SH-SY5Y (cell line): Measurements from ENCODE around the gene AKAP4.

Source experiments
- GATA2 ChIP-seq: IDR thresholded peaks from 2 replicates; pipeline ENCODE4 v1.6.1; 2011; ENCODE audit warnings: mild to moderate bottlenecking, low read depth, low read length
- GATA3 ChIP-seq: IDR thresholded peaks from 2 replicates; pipeline ENCODE4 v1.6.1; 2011; ENCODE audit warnings: low read depth, mild to moderate bottlenecking, low read length, moderate library complexity

AKAP4 gene, protein sequence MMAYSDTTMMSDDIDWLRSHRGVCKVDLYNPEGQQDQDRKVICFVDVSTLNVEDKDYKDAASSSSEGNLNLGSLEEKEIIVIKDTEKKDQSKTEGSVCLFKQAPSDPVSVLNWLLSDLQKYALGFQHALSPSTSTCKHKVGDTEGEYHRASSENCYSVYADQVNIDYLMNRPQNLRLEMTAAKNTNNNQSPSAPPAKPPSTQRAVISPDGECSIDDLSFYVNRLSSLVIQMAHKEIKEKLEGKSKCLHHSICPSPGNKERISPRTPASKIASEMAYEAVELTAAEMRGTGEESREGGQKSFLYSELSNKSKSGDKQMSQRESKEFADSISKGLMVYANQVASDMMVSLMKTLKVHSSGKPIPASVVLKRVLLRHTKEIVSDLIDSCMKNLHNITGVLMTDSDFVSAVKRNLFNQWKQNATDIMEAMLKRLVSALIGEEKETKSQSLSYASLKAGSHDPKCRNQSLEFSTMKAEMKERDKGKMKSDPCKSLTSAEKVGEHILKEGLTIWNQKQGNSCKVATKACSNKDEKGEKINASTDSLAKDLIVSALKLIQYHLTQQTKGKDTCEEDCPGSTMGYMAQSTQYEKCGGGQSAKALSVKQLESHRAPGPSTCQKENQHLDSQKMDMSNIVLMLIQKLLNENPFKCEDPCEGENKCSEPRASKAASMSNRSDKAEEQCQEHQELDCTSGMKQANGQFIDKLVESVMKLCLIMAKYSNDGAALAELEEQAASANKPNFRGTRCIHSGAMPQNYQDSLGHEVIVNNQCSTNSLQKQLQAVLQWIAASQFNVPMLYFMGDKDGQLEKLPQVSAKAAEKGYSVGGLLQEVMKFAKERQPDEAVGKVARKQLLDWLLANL

DNA sequence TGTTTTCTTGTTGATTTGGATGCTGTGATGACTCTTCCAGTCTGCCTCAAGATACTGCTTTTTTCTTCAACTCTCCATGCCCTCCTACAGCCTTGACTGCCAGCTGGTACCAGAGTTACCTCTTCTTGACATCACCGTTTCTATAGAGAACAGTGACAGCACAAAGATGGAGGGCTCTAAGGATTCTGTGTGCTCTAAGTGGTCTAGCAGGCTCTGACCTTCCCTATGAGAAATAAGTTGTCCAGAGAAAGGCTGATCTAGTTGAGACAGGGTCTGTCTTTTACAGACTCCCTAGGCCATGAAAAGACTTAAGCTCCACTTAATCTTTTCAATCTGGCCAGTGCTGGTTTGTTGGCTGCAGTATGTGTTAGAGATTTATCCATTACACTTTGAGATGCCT, at the start of gene AKAP4:
TSS of gene AKAP4 (minus strand) at position 101 of the 400 bp plus-strand sequence. CDS start 118 bp downstream, outside the sequence.
- TF ChIP-seq GATA3 (no peak), GATA2 (no peak)

DNA sequence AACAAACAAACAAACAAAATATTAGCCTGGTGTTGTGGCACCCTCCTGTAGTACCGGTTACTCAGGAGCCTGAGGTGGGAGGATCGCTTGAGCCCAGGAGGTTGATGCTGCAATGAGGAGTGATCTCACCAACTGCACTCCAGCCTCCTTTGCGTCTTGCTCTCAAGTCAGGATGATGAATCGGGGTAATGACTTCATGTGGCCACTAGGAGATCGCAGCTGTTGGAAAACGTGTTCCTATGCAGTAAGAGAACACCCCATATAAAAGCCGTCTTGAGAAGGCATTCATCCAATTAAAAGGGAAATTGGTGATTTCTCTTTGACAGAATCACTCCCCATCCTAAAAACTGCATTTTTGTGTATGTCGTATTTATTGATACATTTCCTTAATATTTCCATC, 10.7 kb upstream of the AKAP4 start:
- no peak for TF ChIP-seq GATA2
- TF ChIP-seq GATA3, result no peak

- no peak for TF ChIP-seq GATA3
- TF ChIP-seq GATA2, result no peak
Measured at GRCh38 chrX:50206753-50207152, 5.9 kb upstream of the AKAP4 start.

DNA sequence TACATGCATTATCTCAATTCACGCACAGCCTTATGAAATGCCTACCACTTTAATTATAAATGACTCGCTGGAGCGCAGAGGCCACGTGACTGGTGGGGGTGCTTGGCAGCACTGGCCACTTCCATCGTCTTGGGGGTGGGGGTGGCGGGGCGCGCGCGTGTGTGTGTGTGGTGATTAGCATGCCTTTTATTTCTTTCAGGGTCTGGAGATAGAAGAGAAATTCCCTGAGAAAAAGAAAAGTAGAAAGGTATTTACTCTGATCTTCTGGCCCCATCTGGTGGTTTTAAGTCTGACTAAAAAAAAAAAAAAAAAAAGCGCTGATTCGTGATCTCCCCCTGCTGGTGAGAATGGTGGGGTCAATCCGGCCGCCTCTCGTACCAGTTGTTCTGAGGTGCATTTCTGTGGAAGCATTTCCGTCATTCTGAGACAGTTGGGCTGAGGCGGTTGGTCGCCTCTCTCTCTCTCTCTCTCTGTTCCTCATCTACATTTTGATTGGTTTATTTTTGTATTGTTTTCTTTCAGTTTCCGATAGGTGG, 3.6 kb upstream of the AKAP4 start, which contains the start of gene CCNB3:
TSS of gene CCNB3 (plus strand) at position 402 of the 536 bp plus-strand sequence. CDS start 80,399 bp downstream, outside the sequence.
- TF ChIP-seq GATA3 (no peak), GATA2 (no peak)

- TF ChIP-seq GATA3, result no peak
- no peak for TF ChIP-seq GATA2
Measured at GRCh38 chrX:50202539-50202938, 1.7 kb upstream of the AKAP4 start.

- no peak for TF ChIP-seq GATA3
- TF ChIP-seq GATA2, result no peak
Measured at GRCh38 chrX:50198348-50198747, 2.5 kb downstream of the AKAP4 start.

- TF ChIP-seq GATA3 (no peak), GATA2 (no peak)
Measured at GRCh38 chrX:50188859-50189600, 11.8 kb downstream of the AKAP4 start.

- TF ChIP-seq GATA3, result no peak
- no peak for TF ChIP-seq GATA2
Measured at GRCh38 chrX:50183891-50184290, 16.9 kb downstream of the AKAP4 start.

DNA sequence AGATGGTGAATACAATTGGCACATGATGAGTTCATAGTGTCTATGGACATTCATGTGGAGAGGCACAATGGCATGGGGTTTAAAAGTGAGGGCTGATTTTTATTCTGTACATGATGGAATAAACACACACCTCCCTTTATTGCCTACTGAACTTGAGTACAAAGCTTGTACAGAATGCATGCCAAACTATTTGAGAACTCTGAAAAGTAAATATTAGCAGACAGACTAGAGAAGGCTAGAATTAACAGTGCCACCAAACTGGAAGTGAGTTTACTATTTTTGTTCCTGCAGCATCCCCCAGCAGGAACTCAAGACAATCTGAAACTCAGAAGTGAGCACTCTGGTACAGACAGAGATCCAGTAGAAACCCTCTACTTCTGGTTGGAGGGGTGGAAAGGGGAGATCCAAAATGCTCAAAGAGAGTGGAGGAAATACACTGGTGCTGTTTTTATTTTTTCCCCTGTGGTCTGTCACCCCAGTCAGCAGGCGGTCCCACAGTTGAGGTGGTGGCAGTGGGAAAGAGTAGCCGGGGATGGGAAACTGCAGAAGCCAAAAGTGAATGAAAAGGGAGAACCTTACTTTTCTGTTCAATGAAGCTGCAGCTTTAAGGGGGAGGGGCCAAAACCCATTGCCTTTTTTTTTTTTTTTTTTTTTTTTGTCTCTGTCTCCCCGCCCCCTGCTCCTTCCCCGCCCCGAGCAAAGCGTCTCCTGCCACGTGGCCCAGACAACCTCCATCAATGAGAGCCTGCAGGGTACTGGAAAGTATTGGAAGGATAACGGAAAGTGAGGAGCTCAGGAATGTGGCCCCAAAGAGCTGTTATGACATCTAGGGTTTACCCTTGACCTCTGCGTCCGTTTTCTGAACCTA, 20.5 kb downstream of the AKAP4 start:
- no peak for TF ChIP-seq GATA2
- no peak for TF ChIP-seq GATA3

- no peak for TF ChIP-seq GATA2
- TF ChIP-seq GATA3, result no peak
Measured at GRCh38 chrX:50169717-50170116, 31.1 kb downstream of the AKAP4 start.

GRCh38 chrX:50168241-50168687, 32.5 kb downstream of the AKAP4 start:
- TF ChIP-seq GATA3 (no peak), GATA2 (no peak)

DNA sequence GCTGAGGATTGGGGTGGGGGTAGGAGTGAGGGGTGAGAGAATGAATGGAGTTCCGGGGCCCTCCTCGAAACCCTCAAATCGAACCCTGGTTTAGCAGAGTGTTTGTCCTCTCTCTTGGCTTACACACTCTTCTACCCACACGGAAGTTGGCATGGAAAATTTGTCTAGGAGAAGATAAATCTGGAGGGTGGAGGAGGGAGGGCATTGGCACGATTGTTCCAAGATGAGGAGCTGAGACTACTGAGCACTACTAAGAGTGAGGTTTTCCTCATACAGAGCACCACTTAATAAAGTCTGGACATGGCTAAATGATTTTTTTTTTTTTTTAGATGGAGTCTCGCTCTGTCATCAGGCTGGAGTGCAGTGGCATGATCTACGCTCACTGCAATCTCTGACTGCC, 33.4 kb downstream of the AKAP4 start:
- TF ChIP-seq GATA3, result no peak

DNA sequence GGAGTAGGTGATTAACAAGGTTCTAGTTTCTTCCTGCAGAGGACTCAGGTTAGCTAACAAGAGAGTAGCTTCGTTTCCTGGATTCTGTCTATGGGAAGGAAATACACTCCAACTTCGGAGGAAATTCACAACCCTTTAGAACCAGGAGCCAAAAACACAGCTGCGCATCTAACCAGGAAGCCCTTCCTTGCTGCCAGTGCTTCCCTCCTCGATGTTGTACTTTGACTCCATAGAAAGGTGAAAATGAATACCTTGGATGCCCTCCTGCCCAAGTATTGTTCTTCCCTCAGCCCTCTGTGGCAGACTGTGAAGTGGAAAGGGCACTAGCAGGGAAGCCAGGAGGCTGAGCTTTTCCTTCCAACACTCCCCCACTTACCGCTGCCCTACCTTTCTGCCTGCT, 35.1 kb downstream of the AKAP4 start:
- TF ChIP-seq GATA3, result no peak
- no peak for TF ChIP-seq GATA2
